Fibroblast of the aortic adventitia (primary cell): ENCODE measurements around the gene BBS1. TPM values are rescaled to one million over a fixed set of nuclear protein-coding genes. Genes with fewer than 3 reads are reported as not detected.

Source experiments
- DNase-seq: peaks from one replicate; pipeline ENCODE4 v3.0.0-alpha.2; 2010; ENCODE audit warnings: low read depth
- H3K4me3 ChIP-seq: 2 replicates; pipeline ENCODE4 v1.5.1; 2011; ENCODE audit warnings: low read depth, mild to moderate bottlenecking, control low read depth, low read length, moderate library complexity
- total RNA-seq: library from RNA; depleted of rRNA; stranded (reverse); fragments of >200 nt; gene quantifications from 2 replicates; pipeline ENCODE4 v1.2.3, GENCODE V29; 2012; ENCODE audit warnings: low replicate concordance
- TF ChIP-seq, protein P1 (sequence below): IDR thresholded peaks from 2 replicates; pipeline ENCODE4 v1.5.1; 2011; ENCODE audit warnings: mild to moderate bottlenecking, low read length, control low read depth, inconsistent platforms; ENCODE audit not compliant: insufficient read depth

Gene BBS1
- total RNA-seq, 1 donor, result 41.7 TPM

DNA sequence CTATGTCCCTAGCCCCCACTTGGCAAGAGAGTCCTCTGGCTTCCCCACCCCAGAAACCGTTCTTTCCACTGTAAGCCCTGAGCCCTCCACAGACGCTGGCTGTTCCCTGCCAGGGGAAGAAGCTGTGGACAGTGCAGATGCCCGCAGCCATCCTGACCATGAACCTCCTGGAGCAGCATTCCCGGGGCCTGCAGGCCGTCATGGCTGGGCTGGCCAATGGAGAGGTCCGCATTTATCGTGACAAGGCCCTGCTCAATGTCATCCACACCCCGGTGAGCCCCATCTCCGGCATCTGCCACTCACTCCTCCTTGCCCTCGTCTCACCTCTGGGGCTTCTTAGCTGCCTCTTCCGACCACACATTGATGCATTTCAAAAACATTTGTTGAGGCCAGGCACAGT is 13.2 kb downstream of the BBS1 start:
- TF ChIP-seq, protein P1, sequence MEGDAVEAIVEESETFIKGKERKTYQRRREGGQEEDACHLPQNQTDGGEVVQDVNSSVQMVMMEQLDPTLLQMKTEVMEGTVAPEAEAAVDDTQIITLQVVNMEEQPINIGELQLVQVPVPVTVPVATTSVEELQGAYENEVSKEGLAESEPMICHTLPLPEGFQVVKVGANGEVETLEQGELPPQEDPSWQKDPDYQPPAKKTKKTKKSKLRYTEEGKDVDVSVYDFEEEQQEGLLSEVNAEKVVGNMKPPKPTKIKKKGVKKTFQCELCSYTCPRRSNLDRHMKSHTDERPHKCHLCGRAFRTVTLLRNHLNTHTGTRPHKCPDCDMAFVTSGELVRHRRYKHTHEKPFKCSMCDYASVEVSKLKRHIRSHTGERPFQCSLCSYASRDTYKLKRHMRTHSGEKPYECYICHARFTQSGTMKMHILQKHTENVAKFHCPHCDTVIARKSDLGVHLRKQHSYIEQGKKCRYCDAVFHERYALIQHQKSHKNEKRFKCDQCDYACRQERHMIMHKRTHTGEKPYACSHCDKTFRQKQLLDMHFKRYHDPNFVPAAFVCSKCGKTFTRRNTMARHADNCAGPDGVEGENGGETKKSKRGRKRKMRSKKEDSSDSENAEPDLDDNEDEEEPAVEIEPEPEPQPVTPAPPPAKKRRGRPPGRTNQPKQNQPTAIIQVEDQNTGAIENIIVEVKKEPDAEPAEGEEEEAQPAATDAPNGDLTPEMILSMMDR, result no peak
- no peak for DNase-seq
- no peak overlapping the region for H3K4me3 ChIP-seq

DNA sequence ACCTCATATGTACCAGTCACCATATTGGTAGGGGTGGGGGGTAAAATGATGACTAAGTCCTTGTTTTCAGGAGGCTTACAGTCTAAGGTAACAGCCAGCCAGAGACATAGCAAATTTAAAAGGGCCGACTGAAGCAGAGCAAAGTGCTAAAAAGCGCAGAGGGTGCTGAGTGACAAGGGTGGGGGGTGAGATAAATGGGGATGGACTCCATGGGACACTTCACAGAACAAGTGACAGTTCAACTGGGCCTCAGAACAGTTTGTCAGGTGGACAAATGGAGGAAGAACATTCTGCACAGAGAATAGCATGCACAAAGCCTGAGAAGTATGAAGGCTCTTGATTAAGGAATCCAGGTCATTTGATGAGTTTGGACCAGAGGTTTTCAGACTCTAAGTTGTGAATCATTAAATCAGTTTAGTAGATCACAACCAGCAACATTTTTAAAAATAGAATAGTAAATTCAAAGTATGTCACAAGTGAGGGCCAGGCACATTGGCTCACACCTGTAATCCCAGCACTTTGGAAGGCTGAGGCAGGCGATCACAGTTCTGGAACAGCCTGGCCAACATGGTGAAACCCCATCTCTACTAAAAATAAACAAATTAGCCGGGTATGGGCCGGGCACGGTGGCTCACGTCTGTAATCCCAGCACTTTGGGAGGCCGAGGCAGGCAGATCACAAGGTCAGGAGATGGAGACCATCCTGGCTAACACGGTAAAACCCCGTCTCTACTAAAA is 14.0 kb downstream of the BBS1 start:
- TF ChIP-seq, protein P1, result no peak
- no peak for DNase-seq
- H3K4me3 ChIP-seq, result no peak overlapping the region

DNA sequence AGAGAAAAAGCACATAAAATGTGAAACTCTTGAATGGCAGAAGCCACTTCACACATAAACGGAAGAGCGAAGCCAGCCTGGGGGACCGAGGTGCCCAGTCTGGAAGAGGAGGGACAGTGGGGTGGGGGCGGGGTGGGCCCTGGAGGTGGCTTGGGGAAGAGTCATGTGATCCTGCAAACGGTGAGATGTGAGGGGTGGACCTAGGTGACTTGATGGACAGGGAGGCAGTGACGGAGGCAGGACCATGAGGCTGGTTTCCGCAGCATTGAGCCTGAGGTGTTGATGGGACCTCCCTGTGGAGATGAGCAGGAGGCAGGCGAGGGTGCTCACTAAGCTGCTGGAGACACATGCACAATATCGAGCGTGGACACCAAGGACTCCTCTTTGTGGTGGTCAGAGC is 18.6 kb downstream of the BBS1 start:
- no peak for DNase-seq
- no peak overlapping the region for H3K4me3 ChIP-seq
- TF ChIP-seq, protein P1, result no peak

DNA sequence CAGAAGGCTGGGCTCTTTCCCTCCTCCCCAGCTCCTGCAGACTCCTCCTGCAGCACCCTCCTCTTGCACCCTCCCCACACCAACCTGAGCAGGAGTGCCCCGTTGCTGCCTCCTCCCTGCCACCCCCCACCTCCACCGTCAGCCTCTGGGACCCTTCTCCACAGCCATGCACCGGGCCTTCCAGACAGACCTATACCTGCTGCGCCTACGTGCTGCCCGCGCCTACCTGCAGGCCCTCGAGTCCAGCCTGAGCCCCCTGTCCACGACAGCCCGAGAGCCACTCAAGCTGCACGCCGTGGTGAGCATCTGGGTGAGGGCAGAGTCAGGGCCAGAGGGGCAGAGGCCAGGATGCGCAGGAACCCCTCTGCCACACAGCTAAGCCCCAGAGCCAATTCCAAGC is 19.2 kb downstream of the BBS1 start:
- no peak for DNase-seq
- no peak overlapping the region for H3K4me3 ChIP-seq
- TF ChIP-seq, protein P1, result no peak

DNA sequence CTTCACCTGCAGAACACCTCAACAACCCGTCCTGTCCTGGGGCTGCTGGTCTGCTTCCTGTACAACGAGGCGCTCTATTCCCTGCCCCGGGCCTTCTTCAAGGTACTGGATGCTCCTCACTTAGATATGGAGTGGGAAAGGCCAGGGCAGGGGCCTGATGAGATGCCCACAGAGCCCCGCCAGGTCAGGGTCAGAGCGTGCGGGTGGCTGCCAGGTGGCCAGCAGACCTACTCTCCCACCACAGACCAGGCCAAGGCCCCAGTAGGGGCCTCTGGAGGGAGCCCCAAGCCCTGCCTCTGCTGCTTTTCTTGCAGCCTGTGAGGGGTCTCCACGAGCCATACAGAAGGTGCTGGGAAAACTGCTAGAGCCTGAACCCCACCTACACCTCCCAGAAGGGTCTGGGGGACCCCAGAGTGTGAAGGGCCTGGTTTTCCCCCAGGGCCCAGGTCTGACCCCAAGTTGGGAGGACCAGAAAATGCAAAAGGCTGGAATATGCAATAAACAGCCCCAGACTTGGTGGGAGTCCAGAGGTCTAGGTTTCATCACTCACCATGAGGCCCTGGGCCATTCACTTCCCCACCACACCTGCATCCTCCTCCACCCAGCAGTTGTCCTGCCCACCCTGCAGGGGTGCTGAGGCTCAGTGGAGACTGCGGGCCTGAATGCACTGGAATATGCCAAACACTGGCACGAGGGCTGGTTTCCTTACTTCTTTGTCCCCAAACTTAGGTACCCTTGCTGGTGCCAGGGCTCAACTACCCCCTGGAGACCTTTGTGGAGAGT is 20.7 kb downstream of the BBS1 start:
- no peak overlapping the region for H3K4me3 ChIP-seq
- TF ChIP-seq, protein P1, result no peak
- DNase-seq, result no peak

DNA sequence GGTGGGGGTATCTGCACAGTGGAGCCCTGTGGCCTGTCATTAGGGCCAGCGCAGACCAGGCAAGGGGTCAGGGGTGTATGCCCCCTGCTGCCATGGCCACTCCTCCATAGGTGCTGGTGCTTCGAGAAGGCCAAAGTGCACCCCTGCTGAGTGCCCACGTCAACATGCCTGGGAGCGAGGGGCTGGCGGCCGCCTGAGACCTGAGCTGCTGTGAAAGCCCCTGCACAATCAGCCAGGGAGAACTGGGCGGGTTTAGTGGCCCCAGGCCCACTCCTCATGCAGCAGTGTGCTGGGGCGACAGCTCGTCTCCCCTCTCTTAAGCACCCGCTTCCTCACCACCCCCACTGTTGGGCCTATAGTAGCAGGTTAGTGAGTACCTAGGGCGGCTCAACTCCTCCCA is 21.4 kb downstream of the BBS1 start:
- H3K4me3 ChIP-seq, result no peak overlapping the region
- no peak for DNase-seq
- TF ChIP-seq, protein P1, result no peak
